ENCODE results near the gene SEMA3C.

GRCh38 chr7:80735330-80735729, 183.5 kb downstream of the SEMA3C start:
- no peak for TF ChIP-seq POLR2A (IDR thresholded peaks at IDR 0.05)
- TF ChIP-seq, protein P1, sequence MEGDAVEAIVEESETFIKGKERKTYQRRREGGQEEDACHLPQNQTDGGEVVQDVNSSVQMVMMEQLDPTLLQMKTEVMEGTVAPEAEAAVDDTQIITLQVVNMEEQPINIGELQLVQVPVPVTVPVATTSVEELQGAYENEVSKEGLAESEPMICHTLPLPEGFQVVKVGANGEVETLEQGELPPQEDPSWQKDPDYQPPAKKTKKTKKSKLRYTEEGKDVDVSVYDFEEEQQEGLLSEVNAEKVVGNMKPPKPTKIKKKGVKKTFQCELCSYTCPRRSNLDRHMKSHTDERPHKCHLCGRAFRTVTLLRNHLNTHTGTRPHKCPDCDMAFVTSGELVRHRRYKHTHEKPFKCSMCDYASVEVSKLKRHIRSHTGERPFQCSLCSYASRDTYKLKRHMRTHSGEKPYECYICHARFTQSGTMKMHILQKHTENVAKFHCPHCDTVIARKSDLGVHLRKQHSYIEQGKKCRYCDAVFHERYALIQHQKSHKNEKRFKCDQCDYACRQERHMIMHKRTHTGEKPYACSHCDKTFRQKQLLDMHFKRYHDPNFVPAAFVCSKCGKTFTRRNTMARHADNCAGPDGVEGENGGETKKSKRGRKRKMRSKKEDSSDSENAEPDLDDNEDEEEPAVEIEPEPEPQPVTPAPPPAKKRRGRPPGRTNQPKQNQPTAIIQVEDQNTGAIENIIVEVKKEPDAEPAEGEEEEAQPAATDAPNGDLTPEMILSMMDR (IDR thresholded peaks at IDR 0.05): no peak
